Lower leg skin (tissue), 3 donors: ENCODE measurements around the gene ZIC5.

ENCODE experiments used
- CTCF ChIP-seq, 3 donors: fragments of 450-650 bp; IDR thresholded peaks; one replicate each; pipeline ENCODE4 v1.5.1; 2016; ENCODE audit warnings: antibody characterized with exemption in 3 of 3, mild to moderate bottlenecking in 3 of 3, moderate library complexity in 2 of 3
- POLR2A ChIP-seq, 2 donors: fragments of 450-650 bp; IDR thresholded peaks; one replicate each; pipeline ENCODE4 v1.6.1; 2016 to 2017; ENCODE audit warnings: antibody characterized with exemption in 2 of 2, mild to moderate bottlenecking in 1 of 2, moderate library complexity in 1 of 2

- TF ChIP-seq CTCF (IDR thresholded peaks at IDR 0.05) (no peak), POLR2A (IDR thresholded peaks at IDR 0.05) (no peak)
These were observed 16.3 kb downstream of the ZIC5 start for GRCh38 chr13:99955107-99955746.
